Gastrocnemius medialis (tissue), 4 donors: ENCODE results near the gene DTD1.

Experiments
- POLR2A ChIP-seq, 2 donors: fragments of 450-650 bp; IDR thresholded peaks; one replicate each; pipeline ENCODE4 v1.6.1; 2017; ENCODE audit warnings: antibody characterized with exemption in 2 of 2, mild to moderate bottlenecking in 2 of 2, moderate library complexity in 2 of 2
- TF ChIP-seq, protein P1 (sequence below), 5 experiments: fragments of 450-650 bp in 3 of 5; fragments of 200-600 bp in 2 of 5; sonication (generic) in 2 of 5; IDR thresholded peaks in 4 of 5; conservative IDR thresholded peaks in 1 of 5; 1 replicate in 4 of 5; 2 replicates in 1 of 5; pipeline ENCODE4 v1.5.1; 2016 to 2019; ENCODE audit warnings: antibody characterized with exemption in 5 of 5, mild to moderate bottlenecking in 3 of 5, moderate library complexity in 3 of 5

DNA sequence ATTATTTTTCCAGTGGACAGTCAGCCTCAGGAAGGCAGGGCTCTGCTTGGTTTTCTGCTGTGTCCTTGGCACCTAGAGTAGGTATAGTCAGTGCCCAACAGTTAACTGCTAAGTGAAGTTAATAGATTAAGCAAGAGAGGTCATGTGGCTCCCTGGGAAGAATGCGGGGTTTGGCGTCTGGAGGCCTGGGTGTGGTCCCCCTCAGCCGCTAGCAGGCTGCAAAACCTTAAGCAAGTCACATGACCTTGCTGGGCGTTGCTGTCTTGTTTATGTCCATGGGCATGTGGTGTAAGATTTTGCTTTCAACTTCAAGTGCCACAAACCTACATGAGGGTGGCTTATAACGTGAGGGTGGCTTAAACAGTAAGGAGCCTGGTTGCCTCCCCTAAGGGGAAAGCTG lies 150.2 kb downstream of the DTD1 start:
- TF ChIP-seq POLR2A (IDR thresholded peaks at IDR 0.05): no peak
- TF ChIP-seq, protein P1, sequence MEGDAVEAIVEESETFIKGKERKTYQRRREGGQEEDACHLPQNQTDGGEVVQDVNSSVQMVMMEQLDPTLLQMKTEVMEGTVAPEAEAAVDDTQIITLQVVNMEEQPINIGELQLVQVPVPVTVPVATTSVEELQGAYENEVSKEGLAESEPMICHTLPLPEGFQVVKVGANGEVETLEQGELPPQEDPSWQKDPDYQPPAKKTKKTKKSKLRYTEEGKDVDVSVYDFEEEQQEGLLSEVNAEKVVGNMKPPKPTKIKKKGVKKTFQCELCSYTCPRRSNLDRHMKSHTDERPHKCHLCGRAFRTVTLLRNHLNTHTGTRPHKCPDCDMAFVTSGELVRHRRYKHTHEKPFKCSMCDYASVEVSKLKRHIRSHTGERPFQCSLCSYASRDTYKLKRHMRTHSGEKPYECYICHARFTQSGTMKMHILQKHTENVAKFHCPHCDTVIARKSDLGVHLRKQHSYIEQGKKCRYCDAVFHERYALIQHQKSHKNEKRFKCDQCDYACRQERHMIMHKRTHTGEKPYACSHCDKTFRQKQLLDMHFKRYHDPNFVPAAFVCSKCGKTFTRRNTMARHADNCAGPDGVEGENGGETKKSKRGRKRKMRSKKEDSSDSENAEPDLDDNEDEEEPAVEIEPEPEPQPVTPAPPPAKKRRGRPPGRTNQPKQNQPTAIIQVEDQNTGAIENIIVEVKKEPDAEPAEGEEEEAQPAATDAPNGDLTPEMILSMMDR (IDR thresholded peaks at IDR 0.05 in 4 of 5, conservative IDR thresholded peaks at IDR 0.05 in 1 of 5): no peak
